Smooth muscle cell of the brain vasculature (primary cell): ENCODE data around the gene VSNL1.
A peak's percentile ranks its signal among the peaks of the same experiment; 100 is the strongest.

ENCODE experiments used
- DNase-seq: peaks from one replicate; pipeline ENCODE4 v3.0.0-alpha.2; 2012; ENCODE audit warnings: low read depth, low spot score

Gene VSNL1

GRCh38 chr2:17644997-17645720, 104.7 kb downstream of the VSNL1 start:
- DNase-seq: no peak

- peak; percentile 41 for DNase-seq
Measured at GRCh38 chr2:17646081-17646554, 105.6 kb downstream of the VSNL1 start.

GRCh38 chr2:17646838-17647701, 106.6 kb downstream of the VSNL1 start:
- no peak for DNase-seq

GRCh38 chr2:17648581-17648980, 108.1 kb downstream of the VSNL1 start:
- no peak for DNase-seq

GRCh38 chr2:17649026-17649425, 108.5 kb downstream of the VSNL1 start:
- DNase-seq: no peak

- no peak for DNase-seq
Measured at GRCh38 chr2:17652681-17653394, 112.3 kb downstream of the VSNL1 start.

GRCh38 chr2:17657759-17658158, 117.3 kb downstream of the VSNL1 start:
- DNase-seq: no peak

GRCh38 chr2:17658251-17658843, 117.9 kb downstream of the VSNL1 start:
- no peak for DNase-seq

- DNase-seq: no peak
Measured at GRCh38 chr2:17660219-17660618, 119.7 kb downstream of the VSNL1 start.

GRCh38 chr2:17661460-17661859, 121.0 kb downstream of the VSNL1 start:
- DNase-seq: no peak

- no peak for DNase-seq
Measured at GRCh38 chr2:17662723-17663122, 122.2 kb downstream of the VSNL1 start.

GRCh38 chr2:17664534-17664933, 124.0 kb downstream of the VSNL1 start:
- DNase-seq: no peak

- no peak for DNase-seq
Measured at GRCh38 chr2:17667898-17668297, 127.4 kb downstream of the VSNL1 start.

GRCh38 chr2:17672583-17673317, 132.3 kb downstream of the VSNL1 start:
- DNase-seq: no peak

- DNase-seq: no peak
Measured at GRCh38 chr2:17674817-17675216, 134.3 kb downstream of the VSNL1 start.

GRCh38 chr2:17680119-17680518, 139.6 kb downstream of the VSNL1 start:
- no peak for DNase-seq

- DNase-seq: no peak
Measured at GRCh38 chr2:17682098-17682857, 141.8 kb downstream of the VSNL1 start.

- no peak for DNase-seq
Measured at GRCh38 chr2:17683981-17684380, 143.5 kb downstream of the VSNL1 start.

GRCh38 chr2:17688600-17688999, 148.1 kb downstream of the VSNL1 start:
- DNase-seq: no peak

GRCh38 chr2:17689010-17689409, 148.5 kb downstream of the VSNL1 start:
- no peak for DNase-seq
